ENCODE results near the gene SH3RF2.

The SH3RF2 gene

DNA sequence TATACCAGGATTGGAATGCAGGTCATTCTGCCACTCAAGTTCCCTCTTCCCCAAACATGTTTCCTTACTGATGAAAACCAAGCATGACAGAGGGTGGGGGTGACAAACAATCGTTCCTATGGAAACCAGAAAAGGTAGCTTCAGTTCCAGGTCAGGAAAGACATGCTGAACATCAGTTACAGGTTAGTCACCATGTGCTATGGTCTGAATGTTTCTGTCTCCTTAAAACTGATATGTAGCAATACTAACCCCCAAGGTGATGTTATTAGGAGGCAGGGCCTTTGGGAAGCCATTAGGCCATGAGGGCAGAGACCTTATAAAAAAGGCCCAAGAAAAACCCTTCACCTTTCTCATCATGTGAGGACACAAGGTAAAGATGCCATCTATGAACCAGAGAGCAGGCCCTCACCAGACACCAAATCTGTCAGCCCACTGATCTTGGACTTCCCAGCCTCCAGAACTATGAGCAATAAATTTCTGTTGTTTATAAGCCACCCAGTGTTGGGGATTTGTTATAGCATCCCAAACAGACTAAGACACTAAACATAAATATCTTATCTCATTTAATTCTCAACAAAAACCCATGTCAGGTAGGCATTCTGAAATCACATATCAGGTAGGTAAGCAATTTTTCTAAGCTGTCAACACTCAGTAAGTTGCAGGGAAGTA is 15.7 kb upstream of the SH3RF2 start:
- no peak for DNase-seq (ENCODE audit: low read depth in 2 of 3, low spot score in 2 of 3)

- DNase-seq (ENCODE audit: low read depth in 2 of 3, low spot score in 2 of 3): no peak
Observed at GRCh38 chr5:145921211-145921610, 15.2 kb upstream of the SH3RF2 start.

DNA sequence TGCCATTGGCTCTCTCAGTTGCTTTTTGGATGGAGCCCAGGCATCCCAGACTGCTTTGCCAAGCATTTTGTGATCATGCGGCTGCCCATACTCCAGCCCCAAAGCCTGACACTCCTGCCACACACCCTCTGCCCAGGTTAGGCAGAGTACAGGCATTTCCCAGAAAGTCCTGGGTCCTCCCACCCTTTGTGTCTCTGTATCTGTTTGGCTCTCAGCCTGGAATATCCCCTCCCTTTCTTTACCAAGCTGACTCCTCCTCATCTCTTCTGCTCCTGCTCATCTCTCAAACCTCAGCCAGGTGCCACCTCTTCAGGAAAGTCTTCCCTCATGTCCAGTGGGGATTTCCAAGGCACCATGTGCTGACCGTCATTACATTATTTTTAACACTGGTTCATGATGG is 14.3 kb upstream of the SH3RF2 start:
- no peak for DNase-seq (ENCODE audit: low read depth in 2 of 3, low spot score in 2 of 3)

- no peak for DNase-seq (ENCODE audit: low read depth in 2 of 3, low spot score in 2 of 3)
Observed at GRCh38 chr5:145923405-145923804, 13.0 kb upstream of the SH3RF2 start.

GRCh38 chr5:145924849-145925248 is 11.5 kb upstream of the SH3RF2 start:
- no peak for DNase-seq (ENCODE audit: low read depth in 2 of 3, low spot score in 2 of 3)

- no peak for DNase-seq (ENCODE audit: low read depth in 2 of 3, low spot score in 2 of 3)
Observed at GRCh38 chr5:145925353-145925752, 11.0 kb upstream of the SH3RF2 start.

DNA sequence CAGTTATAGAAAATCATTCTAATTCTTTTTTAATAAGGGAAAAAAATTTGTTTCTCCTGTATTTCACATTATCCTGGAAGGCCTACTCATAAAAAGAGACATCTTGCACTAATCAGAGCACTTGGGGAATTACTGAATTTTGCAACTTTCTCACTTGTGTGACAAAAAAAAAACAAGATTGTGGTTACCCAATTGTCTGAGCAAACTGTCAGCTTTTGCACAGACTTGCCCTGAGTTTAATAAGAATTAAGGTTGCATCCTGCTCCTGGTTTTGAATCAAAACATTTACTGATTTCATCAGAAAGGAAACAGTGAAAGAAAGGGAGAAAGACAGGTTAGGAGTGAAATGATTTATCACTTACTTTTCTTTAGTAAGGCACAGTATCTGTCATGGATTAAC is 10.6 kb upstream of the SH3RF2 start:
- no peak for DNase-seq (ENCODE audit: low read depth in 2 of 3, low spot score in 2 of 3)

- DNase-seq (ENCODE audit: low read depth in 2 of 3, low spot score in 2 of 3): no peak
Observed at GRCh38 chr5:145931718-145932117, 4.7 kb upstream of the SH3RF2 start.

GRCh38 chr5:145934276-145934675 is 2.1 kb upstream of the SH3RF2 start:
- no peak for DNase-seq (ENCODE audit: low read depth in 2 of 3, low spot score in 2 of 3)

DNA sequence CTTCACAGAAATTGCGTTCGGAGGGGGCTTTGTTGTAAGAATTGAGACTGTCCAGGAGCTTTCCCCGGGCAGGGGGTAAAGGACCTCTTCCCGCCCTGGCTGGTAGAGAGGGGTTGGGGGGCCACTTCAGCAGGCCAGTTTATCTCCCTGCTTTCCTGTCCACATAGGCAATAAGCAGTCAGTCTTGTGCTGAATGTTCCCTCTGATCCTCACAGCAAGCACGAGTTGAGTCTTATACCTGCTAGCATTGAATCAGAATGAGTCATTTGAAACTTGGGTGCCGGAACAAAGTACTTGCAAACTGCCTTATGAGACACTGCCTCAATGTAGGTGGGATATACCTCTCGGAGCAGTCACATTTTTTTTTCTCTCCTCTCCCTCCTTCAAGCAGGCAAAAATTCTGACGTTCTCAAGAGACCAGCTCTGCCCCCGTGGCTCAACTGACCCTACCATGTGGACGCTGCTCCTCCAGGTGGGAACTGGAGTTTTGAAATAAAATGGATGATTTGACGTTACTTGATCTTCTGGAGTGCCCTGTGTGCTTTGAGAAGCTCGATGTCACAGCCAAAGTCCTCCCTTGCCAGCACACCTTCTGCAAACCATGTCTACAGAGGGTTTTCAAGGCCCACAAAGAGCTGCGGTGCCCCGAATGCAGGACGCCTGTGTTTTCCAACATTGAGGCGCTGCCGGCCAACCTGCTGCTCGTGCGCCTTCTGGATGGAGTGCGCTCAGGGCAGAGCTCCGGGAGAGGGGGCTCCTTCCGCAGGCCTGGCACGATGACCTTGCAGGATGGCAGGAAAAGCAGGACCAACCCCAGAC is 1.3 kb downstream of the SH3RF2 start:
- DNase-seq (ENCODE audit: low read depth in 2 of 3, low spot score in 2 of 3): no peak

DNA sequence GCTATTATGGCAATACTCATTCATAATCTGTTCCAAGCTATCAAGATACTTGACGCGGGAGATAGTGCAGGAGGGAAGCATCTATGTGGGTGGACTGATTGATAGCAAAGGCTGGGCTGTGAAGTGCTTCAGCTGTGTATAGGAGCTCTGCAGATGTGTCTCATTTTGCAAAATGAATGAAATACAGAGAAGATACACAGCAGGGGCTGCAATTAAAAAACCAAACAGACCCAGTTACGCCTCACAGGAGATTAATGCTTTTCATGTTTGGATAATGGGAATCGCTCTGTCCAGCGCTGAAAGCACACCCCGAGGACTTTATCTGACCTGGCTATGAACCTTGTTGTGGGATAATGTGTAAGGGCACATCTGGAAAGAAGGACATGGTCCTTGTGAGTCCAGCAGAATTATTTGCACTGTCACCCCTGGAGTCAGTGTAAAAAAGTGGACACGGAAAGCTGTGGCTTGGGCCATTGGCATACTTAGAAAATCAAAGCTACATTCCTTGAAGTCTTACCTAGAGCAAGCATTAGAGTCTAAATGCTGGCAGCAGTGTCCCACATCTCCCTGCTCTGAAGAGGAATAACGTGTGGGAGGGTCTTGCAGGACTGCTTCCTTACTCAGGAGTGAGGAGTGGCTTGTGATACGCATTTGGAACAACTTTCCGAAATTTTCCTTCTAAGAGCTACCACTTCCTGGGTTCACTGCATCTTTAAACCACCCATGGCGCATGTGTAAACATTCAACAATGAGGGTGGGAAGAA is 2.6 kb downstream of the SH3RF2 start:
- no peak for DNase-seq (ENCODE audit: low read depth in 2 of 3, low spot score in 2 of 3)

- DNase-seq (ENCODE audit: low read depth in 2 of 3, low spot score in 2 of 3): no peak
Observed at GRCh38 chr5:145939540-145940065, 3.2 kb downstream of the SH3RF2 start.

GRCh38 chr5:145941096-145941447 is 4.7 kb downstream of the SH3RF2 start:
- no peak for DNase-seq (ENCODE audit: low read depth in 2 of 3, low spot score in 2 of 3)

- DNase-seq (ENCODE audit: low read depth in 2 of 3, low spot score in 2 of 3): no peak
Observed at GRCh38 chr5:145941448-145942130, 5.2 kb downstream of the SH3RF2 start.

- no peak for DNase-seq (ENCODE audit: low read depth in 2 of 3, low spot score in 2 of 3)
Observed at GRCh38 chr5:145942201-145942600, 5.8 kb downstream of the SH3RF2 start.

DNA sequence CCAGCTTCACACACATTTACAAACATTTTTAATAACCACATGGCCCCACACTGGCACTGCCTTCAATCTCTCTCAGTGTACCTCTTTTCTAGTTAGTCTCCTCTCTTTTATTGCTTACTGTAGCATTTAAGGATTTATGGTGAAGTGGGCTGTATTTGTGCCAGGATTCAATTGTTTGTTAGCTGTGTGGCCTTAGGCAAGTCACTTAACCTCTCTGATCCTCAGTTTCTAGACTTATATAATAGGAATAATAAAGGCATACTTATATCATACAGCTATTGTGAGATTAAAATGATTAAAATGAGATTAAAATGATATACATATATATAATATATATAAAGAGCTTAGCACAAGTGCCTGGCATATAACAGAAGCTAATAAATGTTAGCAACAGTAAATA is 6.4 kb downstream of the SH3RF2 start:
- DNase-seq (ENCODE audit: low read depth in 2 of 3, low spot score in 2 of 3): no peak

- DNase-seq (ENCODE audit: low read depth in 2 of 3, low spot score in 2 of 3): no peak
Observed at GRCh38 chr5:145943674-145944121, 7.3 kb downstream of the SH3RF2 start.

DNA sequence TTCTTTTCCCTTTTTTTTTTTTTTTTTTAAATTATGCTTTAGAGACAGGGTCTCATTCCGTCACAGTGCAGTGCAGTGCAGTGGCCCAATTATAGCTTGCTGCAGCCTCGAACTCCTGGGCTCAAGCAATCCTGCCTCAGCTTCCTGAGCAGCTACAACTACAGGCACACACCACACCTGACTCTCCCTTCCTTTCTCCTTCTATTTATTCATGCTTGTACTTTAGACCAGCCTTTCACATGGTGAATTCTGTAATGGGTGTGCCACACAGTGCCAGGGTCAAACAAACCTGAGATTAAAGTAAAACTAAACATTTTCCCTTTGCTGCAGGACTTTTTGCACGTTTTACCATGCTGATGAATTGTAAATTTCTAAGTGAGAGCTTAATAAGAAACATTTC is 8.0 kb downstream of the SH3RF2 start:
- DNase-seq (ENCODE audit: low read depth in 2 of 3, low spot score in 2 of 3): no peak

DNA sequence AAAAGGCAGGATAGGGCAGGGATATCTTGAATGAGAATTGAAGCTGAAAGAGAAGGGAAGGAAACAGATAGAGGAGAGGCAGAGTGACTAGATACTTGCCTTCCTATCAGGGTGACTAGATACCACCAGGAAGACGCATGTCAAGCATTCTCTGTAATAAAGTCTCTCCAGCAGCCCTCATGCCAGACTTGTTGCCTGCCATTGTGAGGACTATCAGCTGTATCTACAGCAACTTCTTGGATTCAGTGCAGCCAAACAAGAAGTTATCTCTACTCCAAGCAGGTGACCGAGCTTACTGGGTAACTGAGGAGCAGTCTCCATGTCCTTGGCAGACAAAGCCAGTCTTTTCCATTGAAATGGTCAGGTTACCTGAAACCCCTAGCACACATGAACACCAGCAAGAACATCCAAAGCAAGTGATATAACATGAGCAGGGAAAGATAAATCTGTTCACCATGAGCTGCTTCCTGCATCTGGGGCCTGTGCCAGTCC is 9.3 kb downstream of the SH3RF2 start:
- no peak for DNase-seq (ENCODE audit: low read depth in 2 of 3, low spot score in 2 of 3)

- DNase-seq (ENCODE audit: low read depth in 2 of 3, low spot score in 2 of 3): no peak
Observed at GRCh38 chr5:145946112-145946861, 9.9 kb downstream of the SH3RF2 start.
